ENCODE measurements around the gene TENM4.

DNA sequence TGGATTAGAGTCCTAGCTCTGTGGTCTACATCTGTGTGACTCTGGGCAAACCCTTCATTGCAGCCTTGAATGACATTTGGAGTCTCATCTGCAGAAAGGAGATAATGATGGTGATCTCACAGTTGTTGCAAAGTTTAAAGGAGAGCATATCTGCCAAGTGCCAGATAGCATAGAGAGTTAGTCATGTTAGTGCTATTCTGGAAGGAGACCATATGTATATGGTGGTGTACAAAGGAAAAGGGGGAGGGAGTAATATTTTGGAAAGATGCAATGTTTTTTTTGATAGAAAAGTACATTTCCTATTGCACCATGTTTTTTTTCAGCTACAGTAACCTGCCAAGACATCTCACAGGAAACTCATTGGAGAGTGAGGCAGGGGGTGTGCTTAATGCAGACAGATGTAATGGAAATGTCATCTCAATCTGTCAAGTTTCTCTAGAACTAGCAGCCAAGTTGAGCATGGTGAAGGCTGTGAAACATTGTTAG lies 774.1 kb downstream of the TENM4 start:
- TF ChIP-seq POLR2A (IDR thresholded peaks at IDR 0.05): no peak
- TF ChIP-seq, protein P1, sequence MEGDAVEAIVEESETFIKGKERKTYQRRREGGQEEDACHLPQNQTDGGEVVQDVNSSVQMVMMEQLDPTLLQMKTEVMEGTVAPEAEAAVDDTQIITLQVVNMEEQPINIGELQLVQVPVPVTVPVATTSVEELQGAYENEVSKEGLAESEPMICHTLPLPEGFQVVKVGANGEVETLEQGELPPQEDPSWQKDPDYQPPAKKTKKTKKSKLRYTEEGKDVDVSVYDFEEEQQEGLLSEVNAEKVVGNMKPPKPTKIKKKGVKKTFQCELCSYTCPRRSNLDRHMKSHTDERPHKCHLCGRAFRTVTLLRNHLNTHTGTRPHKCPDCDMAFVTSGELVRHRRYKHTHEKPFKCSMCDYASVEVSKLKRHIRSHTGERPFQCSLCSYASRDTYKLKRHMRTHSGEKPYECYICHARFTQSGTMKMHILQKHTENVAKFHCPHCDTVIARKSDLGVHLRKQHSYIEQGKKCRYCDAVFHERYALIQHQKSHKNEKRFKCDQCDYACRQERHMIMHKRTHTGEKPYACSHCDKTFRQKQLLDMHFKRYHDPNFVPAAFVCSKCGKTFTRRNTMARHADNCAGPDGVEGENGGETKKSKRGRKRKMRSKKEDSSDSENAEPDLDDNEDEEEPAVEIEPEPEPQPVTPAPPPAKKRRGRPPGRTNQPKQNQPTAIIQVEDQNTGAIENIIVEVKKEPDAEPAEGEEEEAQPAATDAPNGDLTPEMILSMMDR (IDR thresholded peaks at IDR 0.05): no peak

Data from uterus (tissue), 2 donors.